ENCODE results near the gene TOX2. TPM values are rescaled to one million over a fixed set of nuclear protein-coding genes. Genes with fewer than 3 reads are reported as not detected.

Gene TOX2
- total RNA-seq, 1 experiment from 2014 or later = 1.8 TPM

DNA sequence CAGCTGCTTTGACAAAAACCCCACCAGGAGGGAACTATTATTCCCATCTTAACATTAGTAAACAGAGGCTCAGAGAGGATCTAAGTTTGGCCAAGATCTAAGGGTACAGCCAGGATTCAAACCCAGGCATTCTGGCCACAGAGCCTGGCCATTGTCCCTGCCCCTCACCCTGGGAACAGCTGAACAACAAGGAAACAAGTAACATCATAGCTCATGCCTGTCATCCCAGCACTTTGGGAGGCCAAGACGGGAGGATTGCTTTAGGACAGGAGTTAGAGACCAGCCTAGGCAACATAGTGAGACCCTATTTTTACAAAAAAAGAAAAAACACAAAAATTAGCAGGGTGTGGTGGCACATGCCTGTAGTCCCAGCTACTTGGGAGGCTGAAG lies 27.5 kb downstream of the TOX2 start:
- ChIA-PET CTCF (interaction anchor here (0.7 kb wide), 1 partner anchor 180 kb away, joined by 3 read pairs; no protein-coding TSS in a partner anchor), POLR2A (ENCODE audit: unreplicated experiment) (interaction anchor here (0.8 kb wide), 1 partner anchor 98 kb away, joined by 3 read pairs; no protein-coding TSS in a partner anchor)
- ATAC-seq (no peak), DNase-seq (no peak)
- Histone ChIP-seq H3K9ac (ENCODE audit: low read length) (peak overlapping the region; percentile 2; the same call in 1 of the 2 replicates), H4K20me1 (ENCODE audit: low read length) (no peaks in the 10 kb centered on the region), H3K4me2 (ENCODE audit: low read length) (peak overlapping the region; percentile 58), H3K4me1 (ENCODE audit: insufficient read depth, low read length) (peaks cover 57% of the 10 kb centered on the region), H3K36me3 (ENCODE audit: low read depth, low read length) (no peaks in the 10 kb centered on the region), H3K9me3 (ENCODE audit: low read length) (no peaks in the 10 kb centered on the region), H3K79me2 (ENCODE audit: low read length) (no peaks in the 10 kb centered on the region), H3K27me3 (ENCODE audit: low read length) (no peaks in the 10 kb centered on the region), H3K4me3 (ENCODE audit: low read length) (peak overlapping the region; percentile 40; the same call in 1 of the 2 replicates), H3K27ac (ENCODE audit: low read length) (peak overlapping the region; percentile 60), H3F3A (ENCODE audit: low read length, unreplicated experiment) (peaks cover 7% of the 10 kb centered on the region), H3K9me2 (replicated peaks; ENCODE audit: low read length) (no peaks in the 10 kb centered on the region), H2AFZ (ENCODE audit: low read length) (no peak overlapping the region)
- no TSS peak for BruUV-seq (replicated peaks)
- TF ChIP-seq, protein P1, sequence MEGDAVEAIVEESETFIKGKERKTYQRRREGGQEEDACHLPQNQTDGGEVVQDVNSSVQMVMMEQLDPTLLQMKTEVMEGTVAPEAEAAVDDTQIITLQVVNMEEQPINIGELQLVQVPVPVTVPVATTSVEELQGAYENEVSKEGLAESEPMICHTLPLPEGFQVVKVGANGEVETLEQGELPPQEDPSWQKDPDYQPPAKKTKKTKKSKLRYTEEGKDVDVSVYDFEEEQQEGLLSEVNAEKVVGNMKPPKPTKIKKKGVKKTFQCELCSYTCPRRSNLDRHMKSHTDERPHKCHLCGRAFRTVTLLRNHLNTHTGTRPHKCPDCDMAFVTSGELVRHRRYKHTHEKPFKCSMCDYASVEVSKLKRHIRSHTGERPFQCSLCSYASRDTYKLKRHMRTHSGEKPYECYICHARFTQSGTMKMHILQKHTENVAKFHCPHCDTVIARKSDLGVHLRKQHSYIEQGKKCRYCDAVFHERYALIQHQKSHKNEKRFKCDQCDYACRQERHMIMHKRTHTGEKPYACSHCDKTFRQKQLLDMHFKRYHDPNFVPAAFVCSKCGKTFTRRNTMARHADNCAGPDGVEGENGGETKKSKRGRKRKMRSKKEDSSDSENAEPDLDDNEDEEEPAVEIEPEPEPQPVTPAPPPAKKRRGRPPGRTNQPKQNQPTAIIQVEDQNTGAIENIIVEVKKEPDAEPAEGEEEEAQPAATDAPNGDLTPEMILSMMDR (conservative IDR thresholded peaks at IDR 0.05; ENCODE audit: low read depth, low read length) = no peak
- no peak for TF ChIP-seq EZH2 (IDR thresholded peaks at IDR 0.05; ENCODE audit: low read length, unreplicated experiment)
- TF ChIP-seq EZH2phosphoT487 (IDR thresholded peaks at IDR 0.05; ENCODE audit: borderline replicate concordance, low read length) = no peak
- intact Hi-C loops (cut with micrococcal nuclease) = loop anchor here (2.0 to 10.0 kb wide), 3 partner anchors 77 to 187 kb away; no protein-coding TSS in a partner anchor

DNA sequence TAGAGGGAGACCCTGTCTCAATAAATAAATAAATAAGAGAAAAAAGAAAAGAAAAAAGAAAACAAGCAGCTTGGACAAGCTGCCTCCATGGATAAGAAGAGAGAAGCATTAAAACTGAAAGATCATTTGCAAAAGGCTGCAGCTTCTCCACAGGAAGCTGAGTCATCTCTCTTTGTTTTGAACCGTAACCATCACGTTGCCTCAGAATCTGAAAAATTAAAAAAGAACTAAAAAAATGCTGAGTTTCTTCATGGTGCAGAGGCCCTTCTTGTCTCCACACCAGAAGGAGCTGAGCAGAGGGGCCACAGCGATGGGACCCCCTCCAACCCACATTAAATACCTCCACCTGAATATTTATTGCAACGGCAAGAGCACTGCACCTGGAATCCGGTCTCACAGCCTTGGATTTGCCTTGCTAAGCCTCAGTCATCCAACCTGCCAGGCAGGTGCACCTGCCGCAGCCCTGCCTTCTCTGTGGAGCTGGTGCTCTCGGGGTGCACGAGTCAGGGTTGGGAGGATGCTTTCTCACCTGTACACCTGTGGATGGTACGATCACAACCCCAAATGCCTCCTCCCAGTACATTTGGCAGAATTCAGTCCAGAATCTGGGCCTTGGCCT lies 28.1 kb downstream of the TOX2 start:
- Histone ChIP-seq H4K20me1 (ENCODE audit: low read length) (no peaks in the 10 kb centered on the region), H3K9me3 (ENCODE audit: low read length) (no peaks in the 10 kb centered on the region), H3K4me3 (ENCODE audit: low read length) (peak overlapping the region; percentile 40), H3K4me1 (ENCODE audit: insufficient read depth, low read length) (peaks cover 57% of the 10 kb centered on the region), H3K79me2 (ENCODE audit: low read length) (no peaks in the 10 kb centered on the region), H2AFZ (ENCODE audit: low read length) (peak overlapping the region; percentile 34), H3K27ac (ENCODE audit: low read length) (peak overlapping the region; percentile 60), H3K9ac (ENCODE audit: low read length) (0 out of 2 replicates have a peak overlapping the region, but pooled peaks have one; percentile 2), H3K4me2 (ENCODE audit: low read length) (peak overlapping the region; percentile 58), H3K27me3 (ENCODE audit: low read length) (no peaks in the 10 kb centered on the region), H3F3A (ENCODE audit: low read length, unreplicated experiment) (peaks cover 7% of the 10 kb centered on the region), H3K36me3 (ENCODE audit: low read depth, low read length) (no peaks in the 10 kb centered on the region), H3K9me2 (replicated peaks; ENCODE audit: low read length) (no peaks in the 10 kb centered on the region)
- BruUV-seq (replicated peaks) = no TSS peak
- DNase-seq (peak; percentile 72), ATAC-seq (no peak; the same call in none of the 2 replicates)
- intact Hi-C loops (cut with micrococcal nuclease) = loop anchor here (2.0 to 10.0 kb wide), 3 partner anchors 76 to 188 kb away; no protein-coding TSS in a partner anchor
- ChIA-PET CTCF (interaction anchor here (0.7 to 0.9 kb wide), 2 partner anchors 98 to 181 kb away, joined by 3 to 5 read pairs; no protein-coding TSS in a partner anchor), POLR2A (ENCODE audit: unreplicated experiment) (interaction anchor here (0.8 kb wide), 1 partner anchor 98 kb away, joined by 3 read pairs; no protein-coding TSS in a partner anchor)
- TF ChIP-seq, protein P1 (conservative IDR thresholded peaks at IDR 0.05; ENCODE audit: low read depth, low read length) = no peak
- no peak for TF ChIP-seq EZH2phosphoT487 (IDR thresholded peaks at IDR 0.05; ENCODE audit: borderline replicate concordance, low read length)
- no peak for TF ChIP-seq EZH2 (IDR thresholded peaks at IDR 0.05; ENCODE audit: low read length, unreplicated experiment)

DNA sequence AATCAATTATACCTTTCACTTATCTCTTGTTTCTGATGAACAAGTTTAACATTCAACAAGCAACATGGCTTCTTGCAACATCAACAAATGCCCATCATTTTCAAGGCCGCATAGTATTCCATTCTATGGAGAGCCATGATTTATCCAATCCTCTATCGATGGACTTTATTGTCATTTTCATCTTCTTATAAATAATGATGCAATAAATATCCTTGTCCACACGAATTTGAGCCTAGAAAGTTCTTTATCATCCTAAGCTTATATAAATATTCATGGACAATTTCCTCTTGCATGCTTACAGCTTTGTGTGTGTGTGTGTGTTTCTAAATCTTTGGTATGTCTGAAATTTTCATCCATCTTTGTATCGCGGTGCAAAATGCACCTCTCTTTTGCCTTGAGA lies 29.1 kb downstream of the TOX2 start:
- BruUV-seq (replicated peaks) = no TSS peak
- Histone ChIP-seq H4K20me1 (ENCODE audit: low read length) (no peaks in the 10 kb centered on the region), H3K9me3 (ENCODE audit: low read length) (no peaks in the 10 kb centered on the region), H3K9ac (ENCODE audit: low read length) (no peak overlapping the region), H3K4me3 (ENCODE audit: low read length) (no peak overlapping the region), H3K4me2 (ENCODE audit: low read length) (no peak overlapping the region), H3K27ac (ENCODE audit: low read length) (no peak overlapping the region), H3K36me3 (ENCODE audit: low read depth, low read length) (no peaks in the 10 kb centered on the region), H3K27me3 (ENCODE audit: low read length) (no peaks in the 10 kb centered on the region), H3K9me2 (replicated peaks; ENCODE audit: low read length) (no peaks in the 10 kb centered on the region), H2AFZ (ENCODE audit: low read length) (no peak overlapping the region), H3K4me1 (ENCODE audit: insufficient read depth, low read length) (peaks cover 48% of the 10 kb centered on the region), H3K79me2 (ENCODE audit: low read length) (no peaks in the 10 kb centered on the region), H3F3A (ENCODE audit: low read length, unreplicated experiment) (peaks cover 7% of the 10 kb centered on the region)
- DNase-seq (no peak), ATAC-seq (no peak)
- intact Hi-C loops (cut with micrococcal nuclease) = loop anchor here (2.0 to 10.0 kb wide), 3 partner anchors 75 to 189 kb away; no protein-coding TSS in a partner anchor
- ChIA-PET POLR2A (ENCODE audit: unreplicated experiment) (no interaction called here), CTCF (no interaction called here)
- TF ChIP-seq, protein P1 (conservative IDR thresholded peaks at IDR 0.05; ENCODE audit: low read depth, low read length) = no peak
- TF ChIP-seq EZH2 (IDR thresholded peaks at IDR 0.05; ENCODE audit: low read length, unreplicated experiment) (no peak), EZH2phosphoT487 (IDR thresholded peaks at IDR 0.05; ENCODE audit: borderline replicate concordance, low read length) (no peak)

Measured in PC-3 (cell line).